ENCODE results near the gene POM121L2. TPM values are rescaled to one million over a fixed set of nuclear protein-coding genes. Genes with fewer than 3 reads are reported as not detected.

POM121L2 gene
- total RNA-seq, 1 experiment from 2014 or later: not detected

GRCh38 chr6:27275025-27275956 is 36.8 kb downstream of the POM121L2 start:
- Histone ChIP-seq H3K4me3 (replicated peaks in 1 of 2; ENCODE audit: low read depth in 1 of 2, low read length in 2 of 2) (no peak overlapping the region), H3K9me2 (ENCODE audit: insufficient read depth) (no peaks in the 10 kb centered on the region), H3K27me3 (ENCODE audit: insufficient read depth, low read length) (no peaks in the 10 kb centered on the region), H2AFZ (ENCODE audit: low read depth, low read length, poor library complexity, severe bottlenecking) (peak overlapping the region; percentile 28), H3K9ac (ENCODE audit: low read length) (no peak overlapping the region), H3K4me1 (ENCODE audit: control insufficient read depth in 1 of 2, insufficient read depth in 2 of 2, low read length in 2 of 2) (peaks cover 0 to 8% of the 10 kb centered on the region in 2 experiments; a peak in 1 of 4 replicates), H3K79me2 (ENCODE audit: insufficient read depth, low read length) (no peaks in the 10 kb centered on the region), H3K9me3 (ENCODE audit: control insufficient read depth in 1 of 2, insufficient read depth in 1 of 2, low read depth in 1 of 2, low read length in 2 of 2) (no peaks in the 10 kb centered on the region), H3K27ac (ENCODE audit: low read depth, low read length) (no peak overlapping the region), H3K4me2 (ENCODE audit: low read length) (peak overlapping the region; percentile 33), H3K36me3 (ENCODE audit: control insufficient read depth in 1 of 2, insufficient read depth in 2 of 2, low read length in 2 of 2) (no peaks in the 10 kb centered on the region), H4K20me1 (ENCODE audit: insufficient read depth) (no peaks in the 10 kb centered on the region)
- ATAC-seq (peak; percentile 77), DNase-seq (ENCODE audit: low read depth, low spot score) (peak; percentile 38)
- BruUV-seq (replicated peaks): no TSS peak
- CTCF ChIA-PET: no interaction called here
- intact Hi-C loops (cut with micrococcal nuclease): no loop called here
- POLR2A ChIA-PET: interaction anchor here (0.7 kb wide), 1 partner anchor 24 kb away, joined by 3 read pairs; no protein-coding TSS in a partner anchor
- RAD21 ChIA-PET (ENCODE audit: low non-redundant PET in 1 of 2, low total read pairs in 2 of 2, uncharacterized antibody in 2 of 2, unreplicated experiment in 2 of 2): no interaction called here
- TF ChIP-seq CBX3 (IDR thresholded peaks at IDR 0.05; ENCODE audit: low read depth) (peak; percentile 90), POLR2A (IDR thresholded peaks at IDR 0.05; ENCODE audit: borderline replicate concordance, extremely low read depth, insufficient read depth, insufficient read length) (no peak)

- DNase-seq (ENCODE audit: low read depth, low spot score) (no peak), ATAC-seq (no peak)
- H3K27me3 ChIP-seq (ENCODE audit: insufficient read depth, low read length): no peaks in the 10 kb centered on the region
- H3K4me1 ChIP-seq (ENCODE audit: control insufficient read depth in 1 of 2, insufficient read depth in 2 of 2, low read length in 2 of 2): peaks cover 0 to 3% of the 10 kb centered on the region in 2 experiments; a peak in 1 of 4 replicates
- H3K79me2 ChIP-seq (ENCODE audit: insufficient read depth, low read length): no peaks in the 10 kb centered on the region
- H3K9me2 ChIP-seq (ENCODE audit: insufficient read depth): no peaks in the 10 kb centered on the region
- BruUV-seq (replicated peaks): no TSS peak
- H3K27ac ChIP-seq (ENCODE audit: low read depth, low read length): no peak overlapping the region
- no peaks in the 10 kb centered on the region for H3K9me3 ChIP-seq (ENCODE audit: control insufficient read depth in 1 of 2, insufficient read depth in 1 of 2, low read depth in 1 of 2, low read length in 2 of 2)
- ChIA-PET POLR2A (no interaction called here), CTCF (no interaction called here), RAD21 (ENCODE audit: low non-redundant PET in 1 of 2, low total read pairs in 2 of 2, uncharacterized antibody in 2 of 2, unreplicated experiment in 2 of 2) (no interaction called here)
- H3K36me3 ChIP-seq (ENCODE audit: control insufficient read depth in 1 of 2, insufficient read depth in 2 of 2, low read length in 2 of 2): no peaks in the 10 kb centered on the region
- no peak overlapping the region for H3K4me3 ChIP-seq (replicated peaks in 1 of 2; ENCODE audit: low read depth in 1 of 2, low read length in 2 of 2)
- no peaks in the 10 kb centered on the region for H4K20me1 ChIP-seq (ENCODE audit: insufficient read depth)
- no peak overlapping the region for H2AFZ ChIP-seq (ENCODE audit: low read depth, low read length, poor library complexity, severe bottlenecking)
- H3K9ac ChIP-seq (ENCODE audit: low read length): no peak overlapping the region
- intact Hi-C loops (cut with micrococcal nuclease): no loop called here
- no peak overlapping the region for H3K4me2 ChIP-seq (ENCODE audit: low read length)
- TF ChIP-seq ELF1 (IDR thresholded peaks at IDR 0.05; ENCODE audit: borderline replicate concordance, low read depth) (no peak), SP1 (IDR thresholded peaks at IDR 0.05; ENCODE audit: low read depth) (no peak), REST (IDR thresholded peaks at IDR 0.05; ENCODE audit: low read depth) (no peak), JUND (IDR thresholded peaks at IDR 0.05) (no peak), SRF (IDR thresholded peaks at IDR 0.05; ENCODE audit: low read depth) (no peak), POLR2A (IDR thresholded peaks at IDR 0.05; ENCODE audit: borderline replicate concordance, extremely low read depth, insufficient read depth, insufficient read length) (no peak), TCF7L2 (IDR thresholded peaks at IDR 0.05; ENCODE audit: borderline replicate concordance, extremely low read depth, insufficient read depth, insufficient read length) (no peak), ZBTB33 (IDR thresholded peaks at IDR 0.05; ENCODE audit: extremely low read depth, insufficient replicate concordance, low read length) (no peak), POLR2AphosphoS5 (IDR thresholded peaks at IDR 0.05; ENCODE audit: low read depth, low read length) (no peak), FOSL1 (IDR thresholded peaks at IDR 0.05; ENCODE audit: low read depth) (no peak), SIN3A (IDR thresholded peaks at IDR 0.05; ENCODE audit: low read depth) (no peak), ZFX (IDR thresholded peaks at IDR 0.05) (no peak), ZNF274 (IDR thresholded peaks at IDR 0.05; ENCODE audit: low read depth, low read length) (no peak), CBX3 (IDR thresholded peaks at IDR 0.05; ENCODE audit: low read depth) (no peak)
These were observed 38.3 kb downstream of the POM121L2 start for GRCh38 chr6:27273783-27274182.
